Gastroesophageal sphincter (tissue), 4 donors: ENCODE results near the gene TBC1D9. TPM values are rescaled to one million over a fixed set of nuclear protein-coding genes. Genes with fewer than 3 reads are reported as not detected.
A peak's percentile ranks its signal among the peaks of the same experiment; 100 is the strongest.

ENCODE experiments used
- ATAC-seq: fragments of 150-250 bp; one replicate; pipeline ENCODE4 v1.9.1; 2016; ENCODE audit warnings: mild to moderate bottlenecking, moderate library complexity
- H3K27ac ChIP-seq, 4 donors: fragments of 200-600 bp; sonication (generic) in 3 of 4; 1 replicate in 3 of 4; 2 replicates in 1 of 4; pipeline ENCODE4 v1.5.1; 2016 to 2019
- H3K27me3 ChIP-seq: fragments of 200-600 bp; sonication (generic); one replicate; pipeline ENCODE4 v1.5.1; 2019
- H3K36me3 ChIP-seq, 2 donors: fragments of 200-600 bp; sonication (generic); one replicate each; pipeline ENCODE4 v1.5.1; 2019; ENCODE audit warnings: control low read depth in 1 of 2
- H3K4me1 ChIP-seq, 3 donors: fragments of 200-600 bp; sonication (generic); 1 replicate in 2 of 3; 2 replicates in 1 of 3; pipeline ENCODE4 v1.5.1; 2016 to 2019; ENCODE audit warnings: control low read depth in 2 of 3
- H3K4me3 ChIP-seq, 2 donors: fragments of 200-600 bp; sonication (generic); one replicate each; pipeline ENCODE4 v1.5.1; 2019; ENCODE audit warnings: mild to moderate bottlenecking in 1 of 2, moderate library complexity in 1 of 2
- H3K9me3 ChIP-seq, 3 donors: fragments of 200-600 bp; sonication (generic); one replicate each; pipeline ENCODE4 v1.5.1; 2017 to 2019; ENCODE audit warnings: control low read depth in 2 of 3
- EP300 ChIP-seq: sonication (generic); formaldehyde crosslinking; IDR thresholded peaks from one replicate; pipeline ENCODE4 v1.6.1; 2017; ENCODE audit warnings: antibody characterized with exemption, mild to moderate bottlenecking
- POLR2A ChIP-seq, 2 donors: fragments of 450-650 bp; IDR thresholded peaks; one replicate each; pipeline ENCODE4 v1.6.1; 2017; ENCODE audit warnings: antibody characterized with exemption in 2 of 2, mild to moderate bottlenecking in 2 of 2, moderate library complexity in 1 of 2
- POLR2AphosphoS5 ChIP-seq: sonication (generic); formaldehyde crosslinking; IDR thresholded peaks from one replicate; pipeline ENCODE4 v1.6.1; 2017; ENCODE audit warnings: antibody characterized with exemption
- WGBS, 2 donors: methylation state at CpG; one replicate each; pipeline ENCODE4 v1.1.5; 2018; ENCODE audit warnings: low coverage in 1 of 2; 5-methylcytosine and 5-hydroxymethylcytosine counted together
- total RNA-seq, 4 donors: library from RNA; depleted of rRNA; stranded (reverse); fragments of >200 nt; gene quantifications; one replicate each; pipeline ENCODE4 v1.1.0, GENCODE V29; 2016
- TF ChIP-seq, protein P1 (sequence below), 4 experiments: fragments of 200-600 bp in 2 of 4; fragments of 450-650 bp in 2 of 4; sonication (generic) in 1 of 4; IDR thresholded peaks; one replicate each; pipeline ENCODE4 v1.5.1; 2017 to 2019; ENCODE audit warnings: antibody characterized with exemption in 4 of 4, mild to moderate bottlenecking in 2 of 4, moderate library complexity in 2 of 4

The TBC1D9 gene
- total RNA-seq, 4 donors from 2014 or later: 10.9 to 23.8 (median 16.6) TPM

DNA sequence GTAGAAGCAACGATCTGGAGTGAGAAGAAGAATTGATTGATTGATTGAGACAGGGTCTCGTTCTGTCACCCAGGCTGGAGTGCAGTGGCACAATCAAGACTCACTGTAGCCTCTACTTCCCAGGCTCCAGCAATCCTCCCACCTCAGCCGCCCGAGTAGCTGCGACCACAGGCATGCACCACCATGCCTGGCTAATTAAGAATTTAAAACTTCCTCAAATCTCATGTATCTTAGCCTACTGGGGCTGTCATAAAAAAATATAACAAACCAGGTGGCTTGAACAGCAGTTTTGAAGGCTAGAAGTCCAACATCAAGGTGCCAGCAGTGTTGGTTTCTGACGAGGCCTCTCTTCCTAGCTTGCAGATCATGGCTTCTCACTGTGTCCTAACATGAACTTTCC, 18.3 kb upstream of the TBC1D9 start:
- TF ChIP-seq POLR2AphosphoS5: no peak
- Histone ChIP-seq H3K4me3 (no peak overlapping the region), H3K27me3 (no peaks in the 10 kb centered on the region), H3K27ac (no peak overlapping the region), H3K4me1 (no peaks in the 10 kb centered on the region), H3K9me3 (no peaks in the 10 kb centered on the region), H3K36me3 (no peaks in the 10 kb centered on the region)
- ATAC-seq: no peak
- 95 to 96% methylated on average over 5 to 6 of the region's 6 CpGs for WGBS, 2 donors

DNA sequence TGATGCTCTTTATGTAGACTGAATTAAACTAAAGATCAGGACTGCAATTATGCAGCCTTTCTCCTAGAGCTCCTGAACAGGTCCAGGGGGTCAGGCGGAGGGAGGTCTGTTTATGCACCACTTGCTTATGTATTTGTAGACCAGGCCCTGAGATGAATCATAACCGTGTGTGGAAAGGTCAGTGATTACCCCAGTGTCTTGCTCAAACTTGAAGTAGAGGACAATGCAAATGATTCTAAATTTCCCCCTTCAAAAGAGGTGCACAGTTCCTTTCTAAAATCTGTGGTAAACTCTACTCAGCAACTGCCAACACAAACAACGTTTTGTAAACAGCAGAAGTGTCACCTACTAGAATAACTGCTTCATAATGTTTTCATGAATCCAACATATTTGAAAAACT, 13.0 kb upstream of the TBC1D9 start:
- H3K4me3 ChIP-seq: no peak overlapping the region
- no peaks in the 10 kb centered on the region for H3K9me3 ChIP-seq
- H3K27me3 ChIP-seq: no peaks in the 10 kb centered on the region
- TF ChIP-seq EP300 (no peak), POLR2A (IDR thresholded peaks at IDR 0.05) (no peak), POLR2AphosphoS5 (no peak)
- TF ChIP-seq, protein P1, sequence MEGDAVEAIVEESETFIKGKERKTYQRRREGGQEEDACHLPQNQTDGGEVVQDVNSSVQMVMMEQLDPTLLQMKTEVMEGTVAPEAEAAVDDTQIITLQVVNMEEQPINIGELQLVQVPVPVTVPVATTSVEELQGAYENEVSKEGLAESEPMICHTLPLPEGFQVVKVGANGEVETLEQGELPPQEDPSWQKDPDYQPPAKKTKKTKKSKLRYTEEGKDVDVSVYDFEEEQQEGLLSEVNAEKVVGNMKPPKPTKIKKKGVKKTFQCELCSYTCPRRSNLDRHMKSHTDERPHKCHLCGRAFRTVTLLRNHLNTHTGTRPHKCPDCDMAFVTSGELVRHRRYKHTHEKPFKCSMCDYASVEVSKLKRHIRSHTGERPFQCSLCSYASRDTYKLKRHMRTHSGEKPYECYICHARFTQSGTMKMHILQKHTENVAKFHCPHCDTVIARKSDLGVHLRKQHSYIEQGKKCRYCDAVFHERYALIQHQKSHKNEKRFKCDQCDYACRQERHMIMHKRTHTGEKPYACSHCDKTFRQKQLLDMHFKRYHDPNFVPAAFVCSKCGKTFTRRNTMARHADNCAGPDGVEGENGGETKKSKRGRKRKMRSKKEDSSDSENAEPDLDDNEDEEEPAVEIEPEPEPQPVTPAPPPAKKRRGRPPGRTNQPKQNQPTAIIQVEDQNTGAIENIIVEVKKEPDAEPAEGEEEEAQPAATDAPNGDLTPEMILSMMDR (IDR thresholded peaks at IDR 0.05): no peak
- 63 to 77% methylated on average over 2 to 3 of the region's 3 CpGs for WGBS, 2 donors
- H3K36me3 ChIP-seq: no peaks in the 10 kb centered on the region
- H3K27ac ChIP-seq: no peak overlapping the region
- ATAC-seq: no peak
- H3K4me1 ChIP-seq: no peaks in the 10 kb centered on the region

DNA sequence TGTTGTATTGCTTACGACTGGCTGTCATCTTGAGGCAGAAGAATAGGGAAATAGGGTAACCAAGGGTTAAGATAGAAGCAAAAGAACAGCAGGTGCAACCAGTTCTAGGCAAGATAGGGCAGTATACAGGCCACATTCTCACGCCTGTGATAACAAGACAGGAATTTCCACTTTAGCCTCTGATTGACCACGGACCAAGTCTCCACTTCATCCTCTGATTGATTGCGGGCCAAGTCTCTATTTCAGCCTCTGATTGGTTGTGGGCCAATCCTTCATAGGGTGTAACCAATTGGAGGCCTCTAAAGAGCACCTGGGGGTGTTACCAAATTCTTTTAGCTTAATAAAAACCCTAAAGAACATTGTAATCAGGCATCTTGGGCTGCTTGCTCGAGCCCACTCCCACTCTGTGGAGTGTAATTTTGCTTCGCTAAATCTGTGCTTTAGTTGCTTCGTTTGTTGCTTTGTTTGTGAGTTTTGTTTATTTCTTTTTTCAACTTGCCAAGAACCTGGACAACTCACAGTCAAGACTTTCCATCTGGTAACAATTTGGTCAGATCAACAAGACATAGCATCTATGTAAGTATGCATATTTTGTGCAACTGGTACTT, 8.7 kb upstream of the TBC1D9 start:
- H3K4me1 ChIP-seq: no peaks in the 10 kb centered on the region
- H3K36me3 ChIP-seq: no peaks in the 10 kb centered on the region
- 77 to 86% methylated on average over 5 to 7 of the region's 7 CpGs for WGBS, 2 donors
- H3K9me3 ChIP-seq: no peaks in the 10 kb centered on the region
- no peak overlapping the region for H3K27ac ChIP-seq
- no peak for TF ChIP-seq POLR2A (IDR thresholded peaks at IDR 0.05)
- TF ChIP-seq, protein P1 (IDR thresholded peaks at IDR 0.05): no peak
- TF ChIP-seq EP300: no peak
- no peak for TF ChIP-seq POLR2AphosphoS5
- no peaks in the 10 kb centered on the region for H3K27me3 ChIP-seq
- ATAC-seq: no peak
- H3K4me3 ChIP-seq: no peak overlapping the region

DNA sequence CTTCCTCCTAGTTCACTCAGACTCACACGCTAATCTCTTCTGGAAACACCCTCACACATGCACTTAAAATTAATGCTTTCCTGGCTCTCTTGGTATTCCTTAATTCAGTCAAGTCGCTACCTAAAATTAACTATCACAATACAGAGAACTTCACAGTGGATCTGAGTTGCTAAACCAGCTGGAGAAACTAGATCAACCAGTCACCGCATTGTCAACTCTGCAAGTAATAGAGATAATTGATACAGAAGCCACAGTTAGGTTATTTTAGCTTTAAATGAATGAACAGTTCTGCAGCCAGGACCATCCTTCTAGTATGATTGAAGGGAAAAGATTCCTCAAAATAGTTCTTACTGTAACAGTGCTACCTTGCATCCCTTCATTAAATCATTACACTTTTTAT, 6.0 kb upstream of the TBC1D9 start:
- Histone ChIP-seq H3K36me3 (no peaks in the 10 kb centered on the region), H3K4me3 (no peak overlapping the region), H3K4me1 (peaks cover 0 to 4% (median 0%) of the 10 kb centered on the region in 3 donors), H3K27me3 (no peaks in the 10 kb centered on the region), H3K27ac (no peak overlapping the region), H3K9me3 (no peaks in the 10 kb centered on the region)
- no peak for ATAC-seq
- 89 to 90% methylated on average over 3 of the region's 3 CpGs for WGBS, 2 donors
- TF ChIP-seq EP300: no peak
- TF ChIP-seq, protein P1 (IDR thresholded peaks at IDR 0.05): no peak
- no peak for TF ChIP-seq POLR2A (IDR thresholded peaks at IDR 0.05)
- no peak for TF ChIP-seq POLR2AphosphoS5

DNA sequence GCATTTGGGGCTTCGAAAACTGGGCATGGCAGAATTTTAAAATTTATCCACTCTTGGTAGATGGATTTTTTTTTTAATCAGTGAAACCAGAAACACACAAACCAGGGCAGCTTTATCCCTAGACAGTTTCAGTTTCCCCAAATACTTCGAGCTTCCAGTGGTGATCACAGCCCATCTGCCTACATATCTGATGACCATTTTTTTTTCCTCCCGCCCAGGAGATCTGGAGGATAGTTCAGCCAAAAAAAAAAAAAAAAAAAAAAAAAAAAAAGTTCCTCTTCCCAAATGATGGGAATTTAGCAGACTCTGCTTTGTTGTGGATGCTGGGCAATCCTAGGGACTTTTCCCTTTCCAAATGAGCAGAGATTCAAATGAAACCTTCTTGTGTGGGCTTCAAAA, 1.0 kb upstream of the TBC1D9 start:
- Histone ChIP-seq H3K27me3 (no peaks in the 10 kb centered on the region), H3K4me3 (peak overlapping the region; percentile 77 to 88), H3K27ac (peak overlapping the region; percentile 78 to 95 (median 94)), H3K36me3 (no peaks in the 10 kb centered on the region), H3K4me1 (peaks cover 0 to 37% (median 0%) of the 10 kb centered on the region in 3 donors), H3K9me3 (no peaks in the 10 kb centered on the region)
- TF ChIP-seq POLR2AphosphoS5 (no peak), EP300 (no peak), POLR2A (IDR thresholded peaks at IDR 0.05) (no peak)
- TF ChIP-seq, protein P1 (IDR thresholded peaks at IDR 0.05): no peak
- 20 to 24% methylated on average over 3 of the region's 3 CpGs for WGBS, 2 donors
- ATAC-seq: no peak
